CD4-positive, alpha-beta T cell treated with Interleukin-15 for 4 hours (primary cell): ENCODE results near the gene CLDN8.

Experiments used
- DNase-seq: peaks from one replicate; pipeline ENCODE4 v3.0.0-alpha.2; 2020; ENCODE audit warnings: low spot score

The CLDN8 gene

GRCh38 chr21:30200000-30200399, 15.9 kb downstream of the CLDN8 start:
- DNase-seq: no peak

GRCh38 chr21:30194701-30195299, 21.1 kb downstream of the CLDN8 start:
- no peak for DNase-seq

GRCh38 chr21:30193201-30193600, 22.7 kb downstream of the CLDN8 start:
- DNase-seq: no peak

- DNase-seq: no peak
Measured at GRCh38 chr21:30190554-30190953, 25.3 kb downstream of the CLDN8 start.

DNA sequence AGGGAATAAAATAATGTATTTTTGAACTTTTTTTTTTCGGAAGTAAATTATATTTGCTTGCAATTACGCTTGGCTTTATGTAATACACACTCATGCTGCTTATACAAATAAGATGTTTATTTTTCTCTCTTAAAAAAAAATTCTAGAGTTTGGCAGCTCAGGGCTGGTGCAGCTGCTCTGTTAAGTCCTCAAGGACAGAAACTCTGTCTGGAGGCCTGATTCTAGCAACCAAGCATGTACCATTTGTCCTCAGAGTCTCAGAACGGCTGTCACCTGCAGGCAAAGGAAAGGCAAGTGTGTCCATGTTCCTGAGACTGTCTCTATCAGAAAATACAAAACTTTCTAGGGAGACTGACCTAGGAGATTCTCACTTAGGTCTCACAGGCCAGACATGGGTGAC, 26.1 kb downstream of the CLDN8 start:
- DNase-seq: no peak

GRCh38 chr21:30186242-30186641, 29.7 kb downstream of the CLDN8 start:
- no peak for DNase-seq

GRCh38 chr21:30168086-30168485, 47.8 kb downstream of the CLDN8 start:
- DNase-seq: no peak

DNA sequence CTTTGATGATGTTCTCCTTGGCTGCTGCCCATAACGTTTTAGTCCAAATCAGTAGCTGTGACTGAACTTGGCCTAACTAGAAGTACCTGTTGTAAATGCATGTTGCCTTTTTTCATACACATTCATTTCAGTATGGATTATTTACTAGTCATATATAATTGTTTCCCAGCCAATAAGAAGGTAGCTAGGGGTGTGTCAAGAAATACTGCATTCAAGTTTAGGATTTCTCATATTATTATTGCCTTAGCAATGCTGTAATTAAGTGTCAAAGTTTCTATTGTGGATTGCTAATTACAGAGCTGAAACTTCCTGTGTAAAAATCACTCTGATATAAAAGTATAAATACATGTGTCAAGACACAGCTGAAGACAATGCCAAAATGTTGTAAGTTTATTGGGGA, 49.2 kb downstream of the CLDN8 start, which contains the start of gene CLDN17:
Gene CLDN17, minus strand, starts transcription at position 101 of the 400 bp plus-strand sequence. CDS start 188 bp downstream, outside the sequence.
- DNase-seq: no peak

GRCh38 chr21:30166171-30166570, 49.7 kb downstream of the CLDN8 start:
- DNase-seq: no peak

- no peak for DNase-seq
Measured at GRCh38 chr21:30164796-30165195, 51.1 kb downstream of the CLDN8 start.
